Measurements from ENCODE around the gene TAMM41. TPM values are rescaled to one million over a fixed set of nuclear protein-coding genes. Genes with fewer than 3 reads are reported as not detected.

The TAMM41 gene
- total RNA-seq, 6 donors from 2014 or later, result 13.2 to 38.8 (median 14.9) TPM

- H3K9me3 ChIP-seq, result no peaks in the 10 kb centered on the region
- ATAC-seq (ENCODE audit: low FRiP score in 2 of 2) (peak; percentile 6 to 47), DNase-seq (no peak)
- H3K27ac ChIP-seq, result peak overlapping the region in 3 of 4 donors; percentile 18 to 60 (median 54)
- no peaks in the 10 kb centered on the region for H3K27me3 ChIP-seq
- 71 to 73% methylated on average over 10 of the region's 10 CpGs for WGBS, 2 donors
- H3K36me3 ChIP-seq, result no peaks in the 10 kb centered on the region
- TF ChIP-seq POLR2A (IDR thresholded peaks at IDR 0.05) (no peak), EP300 (IDR thresholded peaks at IDR 0.05) (no peak), CTCF (IDR thresholded peaks at IDR 0.05) (no peak)
- peak overlapping the region in 1 of 4 donors; percentile 25 for H3K4me3 ChIP-seq
- H3K4me1 ChIP-seq, result peaks cover 11 to 14% (median 12%) of the 10 kb centered on the region in 4 donors
Observed at GRCh38 chr3:11769704-11770476, 76.8 kb downstream of the TAMM41 start.

- 97 to 100% methylated on average over 3 of the region's 3 CpGs for WGBS, 2 donors
- no peak overlapping the region for H3K4me3 ChIP-seq
- TF ChIP-seq POLR2AphosphoS5 (IDR thresholded peaks at IDR 0.05), result no peak
- no peak for TF ChIP-seq EP300 (IDR thresholded peaks at IDR 0.05)
- TF ChIP-seq CTCF (IDR thresholded peaks at IDR 0.05), result no peak
- no peak for TF ChIP-seq POLR2A (IDR thresholded peaks at IDR 0.05)
- DNase-seq (no peak), ATAC-seq (ENCODE audit: low FRiP score in 2 of 2) (no peak)
- no peaks in the 10 kb centered on the region for H3K9me3 ChIP-seq
- H3K36me3 ChIP-seq, result no peaks in the 10 kb centered on the region
- no peak overlapping the region for H3K27ac ChIP-seq
- no peaks in the 10 kb centered on the region for H3K27me3 ChIP-seq
- H3K4me1 ChIP-seq, result peaks cover 11 to 14% (median 12%) of the 10 kb centered on the region in 4 donors
Observed at GRCh38 chr3:11768604-11769003, 78.1 kb downstream of the TAMM41 start.

GRCh38 chr3:11764931-11765363 is 81.7 kb downstream of the TAMM41 start:
- no peak overlapping the region for H3K4me3 ChIP-seq
- TF ChIP-seq CTCF (IDR thresholded peaks at IDR 0.05) (no peak), POLR2AphosphoS5 (IDR thresholded peaks at IDR 0.05) (no peak), EP300 (IDR thresholded peaks at IDR 0.05) (no peak), POLR2A (IDR thresholded peaks at IDR 0.05) (no peak)

GRCh38 chr3:11759996-11760395 is 86.7 kb downstream of the TAMM41 start:
- no peak overlapping the region for H3K27ac ChIP-seq
- no peaks in the 10 kb centered on the region for H3K36me3 ChIP-seq
- DNase-seq, result no peak
- WGBS, 2 donors, result 58 to 77% methylated on average over 2 of the region's 2 CpGs
- no peak for ATAC-seq (ENCODE audit: low FRiP score in 2 of 2)
- TF ChIP-seq CTCF (IDR thresholded peaks at IDR 0.05), result no peak
- no peak for TF ChIP-seq EP300 (IDR thresholded peaks at IDR 0.05)
- TF ChIP-seq POLR2A (IDR thresholded peaks at IDR 0.05), result no peak
- TF ChIP-seq POLR2AphosphoS5 (IDR thresholded peaks at IDR 0.05), result no peak
- no peaks in the 10 kb centered on the region for H3K4me1 ChIP-seq
- H3K27me3 ChIP-seq, result no peaks in the 10 kb centered on the region
- no peaks in the 10 kb centered on the region for H3K9me3 ChIP-seq
- H3K4me3 ChIP-seq, result no peak overlapping the region

More at GRCh38 chr3:11764931-11765363, 81.7 kb downstream of the TAMM41 start:
- H3K27me3 ChIP-seq, result no peaks in the 10 kb centered on the region
- WGBS, 2 donors, result 66 to 79% methylated on average over 5 of the region's 5 CpGs
- ATAC-seq (ENCODE audit: low FRiP score in 2 of 2), result no peak
- H3K36me3 ChIP-seq, result no peaks in the 10 kb centered on the region
- peaks cover 0 to 2% (median under 1%) of the 10 kb centered on the region in 4 donors for H3K4me1 ChIP-seq
- H3K27ac ChIP-seq, result no peak overlapping the region
- no peak for DNase-seq
- no peaks in the 10 kb centered on the region for H3K9me3 ChIP-seq

GRCh38 chr3:11757929-11758328 is 88.8 kb downstream of the TAMM41 start:
- 87 to 88% methylated on average over 6 of the region's 6 CpGs for WGBS, 2 donors
- no peak for TF ChIP-seq EP300 (IDR thresholded peaks at IDR 0.05)
- no peak for TF ChIP-seq POLR2A (IDR thresholded peaks at IDR 0.05)
- TF ChIP-seq POLR2AphosphoS5 (IDR thresholded peaks at IDR 0.05), result no peak
- H3K9me3 ChIP-seq, result no peaks in the 10 kb centered on the region
- no peak overlapping the region for H3K4me3 ChIP-seq
- no peak overlapping the region for H3K27ac ChIP-seq
- no peaks in the 10 kb centered on the region for H3K4me1 ChIP-seq
- ATAC-seq (ENCODE audit: low FRiP score in 2 of 2) (no peak), DNase-seq (no peak)
- H3K27me3 ChIP-seq, result no peaks in the 10 kb centered on the region
- no peaks in the 10 kb centered on the region for H3K36me3 ChIP-seq
